ENCODE data around the gene TRIM45. TPM values are rescaled to one million over a fixed set of nuclear protein-coding genes. Genes with fewer than 3 reads are reported as not detected.

Gene TRIM45
- polyA plus RNA-seq, 4 donors = 16.0 to 23.6 (median 17.4) TPM

GRCh38 chr1:117067533-117068370, 53.8 kb downstream of the TRIM45 start:
- peak in 2 of 4 donors; percentile 29 to 32 for DNase-seq (ENCODE audit: low read depth in 4 of 4, low spot score in 3 of 4)

- DNase-seq (ENCODE audit: low read depth in 4 of 4, low spot score in 3 of 4) = no peak
Measured at GRCh38 chr1:117066367-117066766, 55.2 kb downstream of the TRIM45 start.

- no peak for DNase-seq (ENCODE audit: low read depth in 4 of 4, low spot score in 3 of 4)
Measured at GRCh38 chr1:117061986-117062415, 59.5 kb downstream of the TRIM45 start.

Other genes with a start within 250 kb of the TRIM45 start
- 10 to 100 TPM; 35.3 to 71.5 (median 59.6) TPM for gene PTGFRN, start 211.8 kb downstream of the TRIM45 start, polyA plus RNA-seq (ENCODE audit: insufficient read length in 4 of 4)
- gene CD101, start 120.0 kb downstream of the TRIM45 start, polyA plus RNA-seq (ENCODE audit: insufficient read length in 4 of 4) = 1 to 10 TPM; 1.1 to 2.1 (median 1.7) TPM
- gene TTF2, start 61.4 kb downstream of the TRIM45 start, polyA plus RNA-seq (ENCODE audit: insufficient read length in 4 of 4) = 10 to 100 TPM; 17.3 to 24.9 (median 23.0) TPM
- 10 to 100 TPM; 14.2 to 27.2 (median 23.1) TPM for gene VTCN1, start 89.2 kb upstream of the TRIM45 start, polyA plus RNA-seq (ENCODE audit: insufficient read length in 4 of 4)
- gene MAN1A2, start 245.7 kb upstream of the TRIM45 start, polyA plus RNA-seq (ENCODE audit: insufficient read length in 4 of 4) = 10 to 100 TPM; 43.1 to 49.7 (median 48.4) TPM